Gastroesophageal sphincter (tissue), 3 donors: ENCODE measurements around the gene PTPN13.

ENCODE experiments used
- CTCF ChIP-seq, 4 experiments: fragments of 200-600 bp in 2 of 4; fragments of 450-650 bp in 2 of 4; sonication (generic) in 1 of 4; IDR thresholded peaks; one replicate each; pipeline ENCODE4 v1.5.1; 2017 to 2019; ENCODE audit warnings: antibody characterized with exemption in 4 of 4, mild to moderate bottlenecking in 2 of 4, moderate library complexity in 2 of 4
- EP300 ChIP-seq: sonication (generic); formaldehyde crosslinking; IDR thresholded peaks from one replicate; pipeline ENCODE4 v1.6.1; 2017; ENCODE audit warnings: antibody characterized with exemption, mild to moderate bottlenecking
- POLR2A ChIP-seq, 2 donors: fragments of 450-650 bp; IDR thresholded peaks; one replicate each; pipeline ENCODE4 v1.6.1; 2017; ENCODE audit warnings: antibody characterized with exemption in 2 of 2, mild to moderate bottlenecking in 2 of 2, moderate library complexity in 1 of 2

GRCh38 chr4:86704601-86705000 is 110.5 kb downstream of the PTPN13 start:
- TF ChIP-seq CTCF (IDR thresholded peaks at IDR 0.05), result no peak
- TF ChIP-seq POLR2A (IDR thresholded peaks at IDR 0.05), result no peak
- no peak for TF ChIP-seq EP300
